ENCODE measurements around the gene STAMBP.

- TF ChIP-seq CTCF (IDR thresholded peaks at IDR 0.05; ENCODE audit: insufficient read depth, low read depth, low read length) (no peak), EZH2 (IDR thresholded peaks at IDR 0.05; ENCODE audit: insufficient read depth, low read length) (no peak)
These were observed 73.5 kb downstream of the STAMBP start for GRCh38 chr2:73902284-73902683.
